ENCODE measurements around the gene IL23A.
"Not testable (repeated sequence)": the region's sequence is repeated elsewhere in the genome, so short reads cannot be mapped to it uniquely, and the experiment has no call there.

IL23A gene

GRCh38 chr12:56338308-56339157 is at the start of gene IL23A:
Gene IL23A, plus strand, starts transcription at chr12:56338884. Its CDS starts 161 bp downstream, at chr12:56339045.
- DNase-seq: no peak

GRCh38 chr12:56293795-56294194 is 44.9 kb upstream of the IL23A start:
- DNase-seq: no peak

GRCh38 chr12:56296295-56296694 is 42.4 kb upstream of the IL23A start:
- DNase-seq: no peak

- no peak for DNase-seq
These were observed 41.3 kb upstream of the IL23A start for GRCh38 chr12:56297400-56297799.

- no peak for DNase-seq
These were observed 39.9 kb upstream of the IL23A start for GRCh38 chr12:56298828-56299227.

GRCh38 chr12:56299308-56299852 is 39.3 kb upstream of the IL23A start:
- DNase-seq: no peak

- DNase-seq: peak; percentile 98
These were observed 38.6 kb upstream of the IL23A start, which contains the start of gene CS for GRCh38 chr12:56299853-56300643. Gene CS, minus strand, starts transcription at chr12:56300330. Its CDS starts 129 bp downstream, at chr12:56300201.

- DNase-seq: no peak
These were observed 37.8 kb upstream of the IL23A start for GRCh38 chr12:56300644-56301464.

- DNase-seq: no peak
These were observed 34.4 kb upstream of the IL23A start for GRCh38 chr12:56304276-56304675.

- DNase-seq: no peak
These were observed 33.7 kb upstream of the IL23A start for GRCh38 chr12:56304872-56305590.

- no peak for DNase-seq
These were observed 31.3 kb upstream of the IL23A start for GRCh38 chr12:56307221-56307965.

- no peak for DNase-seq
These were observed 30.0 kb upstream of the IL23A start for GRCh38 chr12:56308714-56309113.

- no peak for DNase-seq
These were observed 27.7 kb upstream of the IL23A start for GRCh38 chr12:56311003-56311402.

GRCh38 chr12:56315249-56315621 is 23.4 kb upstream of the IL23A start:
- DNase-seq: peak; percentile 59

GRCh38 chr12:56315622-56316473 is 22.8 kb upstream of the IL23A start, which contains the start of gene CNPY2:
Gene CNPY2, minus strand, starts transcription at chr12:56315988. Its CDS starts 771 bp downstream, at chr12:56315217.
- DNase-seq: peak; percentile 96

GRCh38 chr12:56317675-56318074 is 21.0 kb upstream of the IL23A start:
- DNase-seq: no peak

- DNase-seq: no peak
These were observed 17.7 kb upstream of the IL23A start for GRCh38 chr12:56321027-56321426.

GRCh38 chr12:56321610-56322009 is 17.1 kb upstream of the IL23A start:
- not testable (repeated sequence) for DNase-seq

GRCh38 chr12:56324206-56324605 is 14.5 kb upstream of the IL23A start:
- DNase-seq: no peak

GRCh38 chr12:56326126-56326525 is 12.6 kb upstream of the IL23A start:
- DNase-seq: no peak
